ENCODE measurements around the gene ADM.
A peak's percentile ranks its signal among the peaks of the same experiment; 100 is the strongest.

Gene ADM

GRCh38 chr11:10301656-10302358 lies 3.1 kb upstream of the ADM start:
- Histone ChIP-seq H3K9me3 (ENCODE audit: insufficient read depth, low read length) (no peaks in the 10 kb centered on the region), H3K4me3 (ENCODE audit: insufficient read depth, low read length, poor library complexity, severe bottlenecking) (no peak overlapping the region), H3K9me2 (replicated peaks; ENCODE audit: insufficient read depth, low read length) (no peaks in the 10 kb centered on the region), H3K9ac (ENCODE audit: low read length) (no peak overlapping the region), H3K27ac (ENCODE audit: low read depth, low read length) (no peak overlapping the region), H3F3A (ENCODE audit: insufficient read depth) (no peaks in the 10 kb centered on the region), H3K79me2 (ENCODE audit: insufficient read depth, low read length) (no peaks in the 10 kb centered on the region), H3K27me3 (ENCODE audit: low read length) (no peaks in the 10 kb centered on the region), H2AFZ (ENCODE audit: low read depth, low read length, severe bottlenecking) (no peak overlapping the region), H4K20me1 (ENCODE audit: low read depth, low read length) (no peaks in the 10 kb centered on the region), H3K4me2 (ENCODE audit: low read depth, low read length, poor library complexity, severe bottlenecking) (no peak overlapping the region), H3K36me3 (ENCODE audit: low read length) (no peaks in the 10 kb centered on the region)
- no peak for TF ChIP-seq EZH2phosphoT487 (conservative IDR thresholded peaks at IDR 0.05; ENCODE audit: low read length)
- no peak for TF ChIP-seq CTCF (IDR thresholded peaks at IDR 0.05; ENCODE audit: insufficient read depth, low read length, poor library complexity, severe bottlenecking)

- Histone ChIP-seq H3K27ac (ENCODE audit: low read depth, low read length) (no peak overlapping the region), H4K20me1 (ENCODE audit: low read depth, low read length) (no peaks in the 10 kb centered on the region), H3K36me3 (ENCODE audit: low read length) (no peaks in the 10 kb centered on the region), H3K27me3 (ENCODE audit: low read length) (no peaks in the 10 kb centered on the region), H3F3A (ENCODE audit: insufficient read depth) (no peaks in the 10 kb centered on the region), H2AFZ (ENCODE audit: low read depth, low read length, severe bottlenecking) (peak overlapping the region; percentile 31), H3K79me2 (ENCODE audit: insufficient read depth, low read length) (no peaks in the 10 kb centered on the region), H3K9me3 (ENCODE audit: insufficient read depth, low read length) (no peaks in the 10 kb centered on the region), H3K4me2 (ENCODE audit: low read depth, low read length, poor library complexity, severe bottlenecking) (peak overlapping the region; percentile 52), H3K9ac (ENCODE audit: low read length) (peak overlapping the region; percentile 18; the same call in 1 of the 2 replicates), H3K9me2 (replicated peaks; ENCODE audit: insufficient read depth, low read length) (no peaks in the 10 kb centered on the region), H3K4me3 (ENCODE audit: insufficient read depth, low read length, poor library complexity, severe bottlenecking) (peak overlapping the region; percentile 26)
- no peak for TF ChIP-seq CTCF (IDR thresholded peaks at IDR 0.05; ENCODE audit: insufficient read depth, low read length, poor library complexity, severe bottlenecking)
- no peak for TF ChIP-seq EZH2phosphoT487 (conservative IDR thresholded peaks at IDR 0.05; ENCODE audit: low read length)
These were observed 2.5 kb upstream of the ADM start for GRCh38 chr11:10302359-10302743.

- Histone ChIP-seq H2AFZ (ENCODE audit: low read depth, low read length, severe bottlenecking) (peak overlapping the region; percentile 31), H4K20me1 (ENCODE audit: low read depth, low read length) (no peaks in the 10 kb centered on the region), H3K36me3 (ENCODE audit: low read length) (no peaks in the 10 kb centered on the region), H3F3A (ENCODE audit: insufficient read depth) (no peaks in the 10 kb centered on the region), H3K4me2 (ENCODE audit: low read depth, low read length, poor library complexity, severe bottlenecking) (peak overlapping the region; percentile 52), H3K9me3 (ENCODE audit: insufficient read depth, low read length) (no peaks in the 10 kb centered on the region), H3K27ac (ENCODE audit: low read depth, low read length) (no peak overlapping the region), H3K79me2 (ENCODE audit: insufficient read depth, low read length) (no peaks in the 10 kb centered on the region), H3K4me3 (ENCODE audit: insufficient read depth, low read length, poor library complexity, severe bottlenecking) (peak overlapping the region; percentile 26), H3K9me2 (replicated peaks; ENCODE audit: insufficient read depth, low read length) (no peaks in the 10 kb centered on the region), H3K9ac (ENCODE audit: low read length) (peak overlapping the region; percentile 18; the same call in 1 of the 2 replicates), H3K27me3 (ENCODE audit: low read length) (no peaks in the 10 kb centered on the region)
- TF ChIP-seq EZH2phosphoT487 (conservative IDR thresholded peaks at IDR 0.05; ENCODE audit: low read length) (peak; percentile 86; the same call in 1 of the 2 replicates), CTCF (IDR thresholded peaks at IDR 0.05; ENCODE audit: insufficient read depth, low read length, poor library complexity, severe bottlenecking) (no peak)
These were observed 1.9 kb upstream of the ADM start for GRCh38 chr11:10302744-10303557.

Data from SU-DHL-6 (cell line).